Prostate gland (tissue), 2 donors: Measurements from ENCODE around the gene TGFBR3L. TPM values are rescaled to one million over a fixed set of nuclear protein-coding genes. Genes with fewer than 3 reads are reported as not detected.

Experiments used
- DNase-seq: peaks from one replicate; pipeline ENCODE4 v3.0.0-alpha.2; 2019; ENCODE audit warnings: low spot score
- H3K27ac ChIP-seq, 2 donors: fragments of 200-600 bp; sonication (generic); 2 replicates each; pipeline ENCODE4 v1.5.1; 2017 to 2019
- H3K27me3 ChIP-seq: fragments of 200-600 bp; sonication (generic); replicated peaks from 2 replicates; pipeline ENCODE4 v1.5.1; 2019; ENCODE audit not compliant: insufficient read depth
- H3K36me3 ChIP-seq, 2 donors: fragments of 200-600 bp; sonication (generic); 1 replicate in 1 of 2; 2 replicates in 1 of 2; pipeline versions ENCODE4 v1.5.1 to v1.8.1; 2017 to 2019
- H3K4me1 ChIP-seq: fragments of 200-600 bp; sonication (generic); replicated peaks from 2 replicates; pipeline ENCODE4 v1.5.1; 2019
- H3K4me3 ChIP-seq, 2 donors: fragments of 200-600 bp; sonication (generic); 2 replicates each; pipeline ENCODE4 v1.5.1; 2017 to 2019
- H3K9me3 ChIP-seq: fragments of 200-600 bp; sonication (generic); 2 replicates; pipeline ENCODE4 v1.5.1; 2017
- POLR2A ChIP-seq: fragments of 450-650 bp; IDR thresholded peaks from one replicate; pipeline ENCODE4 v1.6.1; 2016; ENCODE audit warnings: antibody characterized with exemption, mild to moderate bottlenecking
- POLR2AphosphoS5 ChIP-seq: sonication (generic); formaldehyde crosslinking; IDR thresholded peaks from one replicate; pipeline ENCODE4 v1.6.1; 2017; ENCODE audit warnings: antibody characterized with exemption
- WGBS: methylation state at CpG from one replicate; pipeline ENCODE4 v1.1.5; 2018; 5-methylcytosine and 5-hydroxymethylcytosine counted together
- intact Hi-C: fragments of 100-400 bp; cut with DNase I; formaldehyde crosslinking; loops from one replicate; pipeline ENCODE4 v1.14.2; 2022
- total RNA-seq, 2 donors: library from RNA; depleted of rRNA; stranded (reverse); fragments of >200 nt; gene quantifications; one replicate each; pipeline ENCODE4 v1.1.0, GENCODE V29; 2016
- TF ChIP-seq, protein P1 (sequence below), 4 experiments: fragments of 200-600 bp in 2 of 4; fragments of 450-650 bp in 2 of 4; sonication (generic) in 2 of 4; IDR thresholded peaks; 1 replicate in 3 of 4; 2 replicates in 1 of 4; pipeline ENCODE4 v1.5.1; 2016 to 2019; ENCODE audit warnings: antibody characterized with exemption in 4 of 4, mild to moderate bottlenecking in 2 of 4, moderate library complexity in 2 of 4

The TGFBR3L gene
- total RNA-seq, 2 donors from 2014 or later = 3.2 TPM; not detected in 1

DNA sequence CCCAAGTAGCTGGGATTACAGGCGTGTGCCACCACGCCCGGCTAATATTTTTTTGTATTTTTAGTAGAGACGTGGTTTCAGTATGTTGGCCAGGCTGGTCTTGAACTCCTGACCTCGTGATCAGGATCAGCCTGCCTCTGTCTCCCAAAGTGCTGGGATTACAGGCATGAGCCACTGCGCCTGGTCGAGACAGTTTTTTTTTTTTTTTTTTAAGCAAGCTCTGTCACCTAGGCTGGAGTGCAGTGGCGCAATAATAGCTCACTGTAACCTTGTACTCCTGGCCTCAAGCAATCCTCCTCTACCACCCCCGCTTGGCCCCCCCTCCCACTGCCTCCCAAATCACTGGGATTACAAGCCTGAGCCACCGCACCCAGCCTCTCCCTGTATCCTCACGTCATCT, 17.3 kb upstream of the TGFBR3L start:
- WGBS = 87% methylated on average over 11 of the region's 11 CpGs
- Histone ChIP-seq H3K4me3 (no peak overlapping the region), H3K36me3 (no peaks in the 10 kb centered on the region), H3K27me3 (no peaks in the 10 kb centered on the region), H3K4me1 (peaks cover 10% of the 10 kb centered on the region), H3K27ac (no peak overlapping the region), H3K9me3 (no peaks in the 10 kb centered on the region)
- no peak for DNase-seq
- TF ChIP-seq POLR2A (no peak), POLR2AphosphoS5 (no peak)
- TF ChIP-seq, protein P1, sequence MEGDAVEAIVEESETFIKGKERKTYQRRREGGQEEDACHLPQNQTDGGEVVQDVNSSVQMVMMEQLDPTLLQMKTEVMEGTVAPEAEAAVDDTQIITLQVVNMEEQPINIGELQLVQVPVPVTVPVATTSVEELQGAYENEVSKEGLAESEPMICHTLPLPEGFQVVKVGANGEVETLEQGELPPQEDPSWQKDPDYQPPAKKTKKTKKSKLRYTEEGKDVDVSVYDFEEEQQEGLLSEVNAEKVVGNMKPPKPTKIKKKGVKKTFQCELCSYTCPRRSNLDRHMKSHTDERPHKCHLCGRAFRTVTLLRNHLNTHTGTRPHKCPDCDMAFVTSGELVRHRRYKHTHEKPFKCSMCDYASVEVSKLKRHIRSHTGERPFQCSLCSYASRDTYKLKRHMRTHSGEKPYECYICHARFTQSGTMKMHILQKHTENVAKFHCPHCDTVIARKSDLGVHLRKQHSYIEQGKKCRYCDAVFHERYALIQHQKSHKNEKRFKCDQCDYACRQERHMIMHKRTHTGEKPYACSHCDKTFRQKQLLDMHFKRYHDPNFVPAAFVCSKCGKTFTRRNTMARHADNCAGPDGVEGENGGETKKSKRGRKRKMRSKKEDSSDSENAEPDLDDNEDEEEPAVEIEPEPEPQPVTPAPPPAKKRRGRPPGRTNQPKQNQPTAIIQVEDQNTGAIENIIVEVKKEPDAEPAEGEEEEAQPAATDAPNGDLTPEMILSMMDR (IDR thresholded peaks at IDR 0.05) = no peak
- intact Hi-C loops = no loop called here

DNA sequence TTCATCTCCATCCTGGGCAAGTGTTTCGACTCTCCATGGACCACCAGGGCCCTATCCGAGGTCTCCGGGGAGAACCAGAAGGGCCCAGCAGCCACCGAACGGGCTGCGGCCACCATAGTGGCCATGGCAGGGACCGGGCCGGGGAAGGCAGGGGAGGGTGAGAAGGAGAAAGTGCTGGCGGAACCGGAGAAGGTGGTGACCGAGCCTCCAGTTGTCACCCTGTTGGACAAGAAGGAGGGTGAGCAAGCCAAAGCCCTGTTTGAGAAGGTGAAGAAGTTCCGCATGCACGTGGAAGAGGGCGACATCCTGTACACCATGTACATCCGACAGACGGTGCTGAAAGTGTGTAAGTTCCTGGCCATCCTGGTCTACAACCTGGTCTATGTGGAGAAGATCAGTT, 15.7 kb upstream of the TGFBR3L start:
- H3K4me1 ChIP-seq = peaks cover 13% of the 10 kb centered on the region
- no peak overlapping the region for H3K4me3 ChIP-seq
- DNase-seq = no peak
- H3K27me3 ChIP-seq = no peaks in the 10 kb centered on the region
- no peak overlapping the region for H3K27ac ChIP-seq
- no peaks in the 10 kb centered on the region for H3K36me3 ChIP-seq
- intact Hi-C loops = no loop called here
- 94% methylated on average over 16 of the region's 16 CpGs for WGBS
- H3K9me3 ChIP-seq = no peaks in the 10 kb centered on the region
- TF ChIP-seq, protein P1 (IDR thresholded peaks at IDR 0.05) = no peak
- no peak for TF ChIP-seq POLR2AphosphoS5
- TF ChIP-seq POLR2A = no peak

DNA sequence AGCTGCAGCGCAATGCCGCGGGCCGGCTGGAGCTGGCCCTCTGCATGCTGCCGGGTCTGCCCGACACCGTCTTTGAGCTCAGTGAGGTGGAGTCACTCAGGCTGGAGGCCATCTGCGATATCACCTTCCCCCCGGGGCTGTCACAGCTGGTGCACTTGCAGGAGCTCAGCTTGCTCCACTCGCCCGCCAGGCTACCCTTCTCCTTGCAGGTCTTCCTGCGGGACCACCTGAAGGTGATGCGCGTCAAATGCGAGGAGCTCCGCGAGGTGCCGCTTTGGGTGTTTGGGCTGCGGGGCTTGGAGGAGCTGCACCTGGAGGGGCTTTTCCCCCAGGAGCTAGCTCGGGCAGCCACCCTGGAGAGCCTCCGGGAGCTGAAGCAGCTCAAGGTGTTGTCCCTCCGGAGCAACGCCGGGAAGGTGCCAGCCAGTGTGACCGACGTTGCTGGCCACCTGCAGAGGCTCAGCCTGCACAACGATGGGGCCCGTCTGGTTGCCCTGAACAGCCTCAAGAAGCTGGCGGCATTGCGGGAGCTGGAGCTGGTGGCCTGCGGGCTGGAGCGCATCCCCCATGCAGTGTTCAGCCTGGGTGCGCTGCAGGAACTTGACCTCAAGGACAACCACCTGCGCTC, 14.8 kb upstream of the TGFBR3L start:
- H3K4me1 ChIP-seq = peaks cover 11% of the 10 kb centered on the region
- intact Hi-C loops = loop anchor here (5.0 kb wide), 1 partner anchor 68 kb away; the partner anchor contains the start of gene EVI5L
- no peaks in the 10 kb centered on the region for H3K36me3 ChIP-seq
- no peak overlapping the region for H3K4me3 ChIP-seq
- H3K9me3 ChIP-seq = no peaks in the 10 kb centered on the region
- no peaks in the 10 kb centered on the region for H3K27me3 ChIP-seq
- WGBS = 87% methylated on average over 34 of the region's 34 CpGs
- no peak overlapping the region for H3K27ac ChIP-seq
- TF ChIP-seq, protein P1 (IDR thresholded peaks at IDR 0.05) = no peak
- no peak for TF ChIP-seq POLR2AphosphoS5
- no peak for TF ChIP-seq POLR2A
- no peak for DNase-seq

DNA sequence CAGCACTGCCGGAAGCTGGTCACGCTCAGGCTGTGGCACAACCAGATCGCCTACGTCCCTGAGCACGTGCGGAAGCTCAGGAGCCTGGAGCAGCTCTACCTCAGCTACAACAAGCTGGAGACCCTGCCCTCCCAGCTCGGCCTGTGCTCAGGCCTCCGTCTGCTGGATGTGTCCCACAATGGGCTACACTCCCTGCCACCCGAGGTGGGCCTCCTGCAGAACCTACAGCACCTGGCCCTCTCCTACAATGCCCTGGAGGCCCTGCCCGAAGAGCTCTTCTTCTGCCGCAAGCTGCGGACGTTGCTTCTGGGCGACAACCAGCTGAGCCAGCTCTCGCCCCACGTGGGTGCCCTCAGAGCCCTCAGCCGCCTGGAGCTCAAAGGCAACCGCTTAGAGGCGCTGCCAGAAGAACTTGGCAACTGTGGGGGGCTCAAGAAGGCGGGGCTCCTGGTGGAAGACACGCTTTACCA, 14.2 kb upstream of the TGFBR3L start:
- Histone ChIP-seq H3K4me1 (peaks cover 13% of the 10 kb centered on the region), H3K27me3 (no peaks in the 10 kb centered on the region), H3K36me3 (no peaks in the 10 kb centered on the region), H3K27ac (no peak overlapping the region), H3K9me3 (no peaks in the 10 kb centered on the region), H3K4me3 (no peak overlapping the region)
- 74% methylated on average over 21 of the region's 21 CpGs for WGBS
- no peak for TF ChIP-seq POLR2A
- TF ChIP-seq POLR2AphosphoS5 = no peak
- TF ChIP-seq, protein P1 (IDR thresholded peaks at IDR 0.05) = no peak
- no peak for DNase-seq
- intact Hi-C loops = loop anchor here (5.0 kb wide), 1 partner anchor 68 kb away; the partner anchor contains the start of gene EVI5L

DNA sequence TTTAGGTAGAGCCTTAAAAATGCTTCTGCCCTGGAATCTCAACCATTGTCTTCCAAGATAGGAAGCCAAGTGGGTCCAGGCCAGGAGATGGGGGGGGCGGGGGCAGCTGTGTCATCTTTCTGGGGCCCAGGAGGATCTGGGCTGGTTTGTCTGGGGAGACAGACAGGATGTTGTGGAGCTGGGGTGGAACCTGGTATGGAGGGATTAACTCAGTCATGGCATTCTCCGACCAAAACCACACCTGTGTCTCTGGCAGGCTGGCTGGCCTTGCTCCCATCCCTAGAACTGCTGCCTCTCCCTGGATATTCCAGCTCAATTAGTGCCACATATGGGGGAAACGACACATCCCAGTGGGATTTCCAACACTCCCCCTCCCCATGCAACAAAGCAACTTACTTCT, 13.7 kb upstream of the TGFBR3L start:
- H3K27ac ChIP-seq = no peak overlapping the region
- 49% methylated on average over 3 of the region's 3 CpGs for WGBS
- H3K36me3 ChIP-seq = no peaks in the 10 kb centered on the region
- TF ChIP-seq POLR2AphosphoS5 = no peak
- H3K27me3 ChIP-seq = no peaks in the 10 kb centered on the region
- intact Hi-C loops = loop anchor here (5.0 kb wide), 1 partner anchor 69 kb away; the partner anchor contains the start of gene EVI5L
- peaks cover 15% of the 10 kb centered on the region for H3K4me1 ChIP-seq
- H3K4me3 ChIP-seq = no peak overlapping the region
- DNase-seq = no peak
- no peaks in the 10 kb centered on the region for H3K9me3 ChIP-seq
